ENCODE results near the gene TRIP13.

- no peak for TF ChIP-seq CTCF (IDR thresholded peaks at IDR 0.05)
- TF ChIP-seq POLR2A (IDR thresholded peaks at IDR 0.05) = no peak
Observed at GRCh38 chr5:939368-939767, 46.7 kb downstream of the TRIP13 start.

Measured in right lobe of liver (tissue), 4 donors.